IPS-18c (cell line): ENCODE measurements around the gene FHAD1.

Experiments
- H3K4me3 ChIP-seq: 2 replicates; pipeline ENCODE4 v1.7.0; 2013; ENCODE audit warnings: low read depth, mild to moderate bottlenecking, low read length, moderate library complexity; ENCODE audit not compliant: insufficient read depth
- H3K9me3 ChIP-seq: one replicate; pipeline ENCODE4 v1.6.1; 2013; ENCODE audit warnings: mild to moderate bottlenecking, low read length, moderate library complexity; ENCODE audit not compliant: control insufficient read depth, insufficient read depth

Gene FHAD1

DNA sequence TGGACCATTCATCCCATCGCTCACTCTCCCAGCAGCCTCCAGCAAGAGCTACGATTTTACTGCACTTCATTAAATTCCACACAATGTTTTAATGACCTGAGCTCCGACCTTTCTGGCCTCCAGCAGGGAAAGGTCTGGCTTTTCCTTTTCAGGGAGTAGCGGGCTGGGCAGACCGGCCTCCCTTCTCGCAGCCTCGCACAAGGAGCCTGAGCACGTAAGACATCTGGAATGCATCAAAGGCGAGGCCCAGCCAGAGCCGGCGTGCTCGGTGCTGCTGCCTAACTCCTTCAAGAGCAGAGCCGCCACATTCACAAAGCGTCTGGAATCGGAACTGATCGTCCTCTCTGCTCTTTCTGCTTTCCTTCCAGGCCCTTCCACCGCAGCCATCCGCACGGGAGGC lies 32.5 kb upstream of the FHAD1 start:
- Histone ChIP-seq H3K4me3 (no peak overlapping the region), H3K9me3 (peaks cover 2% of the 10 kb centered on the region)

DNA sequence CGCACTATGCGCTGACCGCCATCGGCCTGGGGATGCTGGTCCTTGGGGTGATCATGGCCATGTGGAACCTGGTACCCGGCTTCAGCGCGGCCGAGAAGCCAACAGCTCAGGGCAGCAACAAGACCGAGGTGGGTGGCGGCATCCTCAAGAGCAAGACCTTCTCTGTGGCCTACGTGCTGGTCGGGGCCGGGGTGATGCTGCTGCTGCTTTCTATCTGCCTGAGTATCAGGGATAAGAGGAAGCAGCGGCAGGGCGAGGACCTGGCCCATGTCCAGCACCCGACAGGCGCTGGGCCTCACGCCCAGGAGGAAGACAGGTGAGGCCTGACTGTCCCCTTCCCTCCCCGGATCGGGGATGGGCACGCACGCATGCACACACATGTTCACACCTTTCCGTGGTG lies 31.9 kb upstream of the FHAD1 start:
- peaks cover 2% of the 10 kb centered on the region for H3K9me3 ChIP-seq
- no peak overlapping the region for H3K4me3 ChIP-seq

DNA sequence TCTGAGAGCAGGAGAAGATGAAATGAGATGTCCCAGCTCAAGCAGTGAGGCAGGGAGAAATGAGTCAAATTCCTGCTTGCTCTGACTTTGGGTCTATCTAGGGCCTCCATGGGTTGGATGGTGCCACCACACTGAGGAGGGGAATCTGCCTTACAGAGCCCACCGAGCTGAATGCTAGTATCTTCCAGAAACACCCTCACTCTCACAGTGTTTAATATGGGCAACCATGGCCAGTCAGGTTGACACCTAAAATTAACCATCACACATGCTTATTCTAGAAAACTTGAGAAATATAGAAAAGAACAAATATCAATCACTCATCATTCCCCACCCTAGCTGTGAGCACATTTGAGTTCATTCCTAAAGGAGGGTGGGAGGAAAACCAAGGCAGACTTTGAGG lies 29.4 kb upstream of the FHAD1 start:
- H3K9me3 ChIP-seq, result peaks cover 2% of the 10 kb centered on the region
- H3K4me3 ChIP-seq, result no peak overlapping the region

DNA sequence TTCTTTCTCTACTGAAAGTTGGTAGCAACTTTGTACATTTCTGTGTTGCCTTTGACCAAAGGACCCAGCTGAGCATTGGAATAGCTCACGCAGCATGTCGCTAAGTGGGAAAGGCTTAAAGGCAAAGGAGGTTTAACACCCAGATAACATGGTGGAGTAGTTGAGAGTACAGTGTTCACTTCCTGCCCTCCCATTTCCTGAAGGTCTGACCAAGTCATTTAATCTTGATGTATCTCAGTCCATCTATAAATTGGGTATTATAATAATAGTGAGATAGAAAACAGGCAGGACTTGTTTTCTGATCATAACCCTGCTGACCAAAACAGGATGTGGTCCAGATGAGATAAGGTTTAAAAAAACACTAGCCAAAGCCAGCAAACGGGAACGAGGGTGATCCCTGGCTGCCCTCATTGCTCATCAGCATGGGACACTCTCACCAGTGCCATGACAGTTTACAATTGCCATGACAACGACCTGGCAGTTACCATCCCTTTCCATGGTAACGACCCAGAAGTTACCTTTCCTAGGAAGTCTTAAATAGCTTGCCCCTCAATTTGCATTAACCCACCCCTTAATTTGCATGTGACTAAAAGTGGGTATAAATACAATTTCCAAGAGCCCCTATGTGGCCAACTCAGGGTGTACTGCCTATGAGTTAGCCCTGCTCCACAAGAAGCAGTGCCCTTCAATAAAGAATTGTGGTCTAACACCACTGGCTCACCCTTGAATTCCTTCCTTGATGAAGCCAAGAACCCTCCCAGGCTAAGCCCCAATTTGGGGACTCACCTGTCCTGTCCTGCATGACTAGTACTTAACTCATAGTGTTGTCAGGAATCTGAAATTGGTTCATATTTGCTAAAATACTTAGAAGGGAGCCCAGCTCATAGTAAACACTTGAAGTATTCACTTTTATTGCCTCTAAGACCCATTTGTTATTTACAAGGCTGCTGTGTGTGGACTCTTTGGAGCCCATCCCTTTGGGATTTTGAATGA lies 28.4 kb upstream of the FHAD1 start:
- Histone ChIP-seq H3K9me3 (peaks cover 2% of the 10 kb centered on the region), H3K4me3 (no peak overlapping the region)

DNA sequence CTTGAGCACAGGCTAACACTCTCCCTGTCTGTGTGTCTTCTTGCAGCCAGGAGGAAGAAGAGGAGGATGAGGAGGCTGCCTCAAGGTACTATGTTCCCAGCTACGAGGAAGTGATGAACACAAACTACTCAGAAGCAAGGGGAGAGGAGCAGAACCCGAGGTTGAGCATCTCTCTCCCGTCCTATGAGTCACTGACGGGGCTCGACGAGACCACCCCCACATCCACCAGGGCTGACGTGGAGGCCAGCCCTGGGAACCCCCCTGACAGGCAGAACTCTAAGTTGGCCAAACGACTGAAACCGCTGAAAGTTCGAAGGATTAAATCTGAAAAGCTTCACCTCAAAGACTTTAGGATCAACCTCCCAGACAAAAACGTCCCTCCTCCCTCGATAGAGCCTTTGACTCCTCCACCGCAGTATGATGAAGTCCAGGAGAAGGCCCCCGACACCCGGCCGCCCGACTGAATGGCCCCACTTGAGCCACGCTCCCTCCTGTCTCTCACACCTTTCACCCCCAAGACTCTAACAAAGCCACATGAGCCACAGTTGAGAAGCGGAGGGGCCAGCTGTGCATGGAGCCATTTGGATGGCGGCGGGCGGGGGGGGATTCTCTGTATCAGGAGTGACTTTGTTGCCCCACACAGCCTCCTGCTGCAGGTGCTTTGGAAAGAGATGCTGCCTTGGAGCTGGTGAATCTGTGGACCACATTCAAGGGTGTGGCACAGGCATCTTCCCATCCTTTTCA lies 27.6 kb upstream of the FHAD1 start:
- Histone ChIP-seq H3K9me3 (peaks cover 2% of the 10 kb centered on the region), H3K4me3 (no peak overlapping the region)

DNA sequence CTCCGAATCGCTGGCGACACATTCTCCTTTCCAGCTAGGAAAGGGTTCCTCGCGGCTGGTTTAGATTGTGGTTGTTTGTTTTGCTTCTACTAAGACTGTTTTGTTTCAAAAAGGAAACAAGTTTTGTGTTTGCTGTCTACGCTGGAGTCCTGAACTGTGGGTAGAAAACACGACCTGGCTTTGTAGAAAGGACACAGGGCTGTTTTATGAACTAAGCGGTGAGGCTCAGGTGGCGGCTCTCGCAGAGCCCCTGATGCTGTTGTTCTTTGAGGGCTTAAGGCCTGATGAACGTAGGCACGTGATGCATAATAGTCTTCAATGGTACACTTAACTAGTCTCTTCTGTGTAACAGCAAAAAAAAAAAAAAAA lies 27.0 kb upstream of the FHAD1 start:
- H3K4me3 ChIP-seq, result no peak overlapping the region
- H3K9me3 ChIP-seq, result peaks cover 2% of the 10 kb centered on the region

DNA sequence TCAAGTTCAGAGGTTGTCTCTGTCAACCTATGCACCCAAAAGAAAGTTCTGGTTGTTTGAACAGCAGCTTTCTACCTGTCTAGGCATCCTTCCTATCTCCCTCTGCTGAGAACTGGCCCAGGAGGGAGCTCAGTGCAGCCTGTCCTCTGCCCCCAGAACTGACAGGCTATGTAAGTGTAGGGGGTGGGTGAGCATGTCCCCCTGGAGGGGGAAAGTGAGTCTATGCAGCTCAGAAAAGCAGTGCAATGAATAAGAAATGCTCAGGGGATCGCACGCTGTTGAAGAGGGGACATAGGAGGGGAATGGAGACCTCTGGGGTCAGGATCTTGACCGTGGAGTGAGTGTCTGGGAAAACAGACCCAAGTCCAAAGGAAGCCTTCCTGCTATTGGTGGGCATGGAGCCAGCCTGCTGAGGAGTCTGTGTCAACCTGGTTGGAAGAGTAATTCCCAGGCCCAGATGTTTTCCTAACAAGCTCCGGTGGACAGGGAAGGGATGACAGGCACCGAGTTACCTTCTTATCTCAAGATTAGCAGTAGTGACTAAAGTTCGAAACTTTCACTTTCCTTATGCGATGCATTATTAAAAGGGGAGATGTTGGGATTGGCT lies 26.1 kb upstream of the FHAD1 start:
- peaks cover 2% of the 10 kb centered on the region for H3K9me3 ChIP-seq
- no peak overlapping the region for H3K4me3 ChIP-seq

DNA sequence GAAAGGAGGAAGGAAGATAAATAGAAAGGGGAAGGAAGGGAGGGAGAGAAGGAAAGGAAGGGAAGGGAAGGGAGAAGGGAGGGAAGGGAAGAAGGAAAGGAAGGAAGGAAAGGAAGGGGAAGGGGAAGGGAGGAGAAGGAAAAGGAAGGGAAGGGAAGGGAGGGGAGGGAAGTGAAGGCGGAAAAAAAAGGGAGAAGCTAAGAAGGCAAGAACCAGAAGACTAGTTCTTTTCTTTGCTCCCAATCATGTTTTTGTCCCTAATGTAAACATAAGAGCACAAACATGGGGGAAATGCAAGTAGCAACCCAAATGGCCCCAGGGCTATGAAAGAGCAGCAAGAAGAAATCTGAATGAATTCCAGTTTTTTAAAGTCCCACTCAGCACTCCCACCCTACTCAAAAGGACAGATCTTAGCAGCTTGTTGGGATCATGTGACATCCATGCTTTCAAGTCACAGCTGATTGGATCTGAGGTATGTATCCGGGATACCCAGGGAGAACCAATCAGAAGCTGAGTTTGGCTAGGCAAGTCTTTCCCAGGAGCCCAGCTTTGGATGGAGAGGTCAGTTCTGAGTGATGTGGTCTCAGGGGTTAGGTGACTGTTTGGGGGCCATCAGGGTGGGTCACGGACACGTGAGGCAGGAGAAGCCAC lies 24.2 kb upstream of the FHAD1 start:
- H3K9me3 ChIP-seq, result peaks cover 2% of the 10 kb centered on the region
- H3K4me3 ChIP-seq, result no peak overlapping the region

DNA sequence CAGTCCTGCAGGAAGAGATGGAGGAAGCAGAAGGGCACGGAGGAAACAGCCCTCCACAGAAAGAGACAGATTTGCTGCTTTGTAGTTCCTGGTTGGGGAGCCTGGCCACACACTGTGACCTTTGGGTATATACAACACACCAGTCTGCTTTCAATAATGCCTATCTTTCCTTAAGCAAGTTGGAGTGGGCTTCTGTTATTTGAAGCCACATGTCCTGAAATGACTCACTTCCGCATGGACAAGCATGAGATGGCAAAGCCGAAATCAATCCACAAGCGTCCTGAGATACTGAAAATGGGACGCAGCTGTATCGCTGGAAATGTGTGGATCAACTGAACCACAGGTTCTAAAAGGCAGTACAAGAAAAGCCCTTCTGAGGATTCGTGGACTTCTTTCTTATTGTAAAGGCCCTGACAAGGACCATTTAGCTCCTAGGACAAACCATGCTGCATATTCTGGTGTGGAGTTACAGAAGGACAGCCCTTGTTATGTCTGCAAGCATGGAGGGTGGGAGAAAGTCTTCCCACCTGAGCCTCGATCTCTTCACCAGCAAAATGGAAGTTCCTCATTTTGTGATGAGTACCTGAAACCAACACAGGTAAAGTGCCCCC lies 22.7 kb upstream of the FHAD1 start:
- Histone ChIP-seq H3K4me3 (no peak overlapping the region), H3K9me3 (no peaks in the 10 kb centered on the region)

DNA sequence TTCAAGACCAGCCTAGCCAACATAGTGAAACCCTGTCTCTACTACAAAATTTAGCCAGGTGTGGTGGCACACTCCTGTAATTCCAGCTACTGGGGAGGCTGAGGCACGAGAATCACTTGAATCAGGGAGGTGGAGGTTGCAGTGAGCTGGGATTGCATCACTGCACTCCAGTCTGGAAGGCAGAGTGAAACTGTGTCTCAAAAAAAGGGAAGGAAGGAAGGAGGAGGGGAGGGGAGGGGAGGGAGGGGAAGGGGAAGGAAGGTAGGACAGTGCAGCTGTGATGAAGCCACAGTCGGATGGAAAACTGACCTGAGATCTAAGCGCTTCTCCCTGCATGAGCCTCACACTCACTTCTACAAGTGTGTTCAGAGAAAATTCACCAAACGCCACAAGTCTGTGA lies 22.0 kb upstream of the FHAD1 start:
- Histone ChIP-seq H3K4me3 (no peak overlapping the region), H3K9me3 (no peaks in the 10 kb centered on the region)

DNA sequence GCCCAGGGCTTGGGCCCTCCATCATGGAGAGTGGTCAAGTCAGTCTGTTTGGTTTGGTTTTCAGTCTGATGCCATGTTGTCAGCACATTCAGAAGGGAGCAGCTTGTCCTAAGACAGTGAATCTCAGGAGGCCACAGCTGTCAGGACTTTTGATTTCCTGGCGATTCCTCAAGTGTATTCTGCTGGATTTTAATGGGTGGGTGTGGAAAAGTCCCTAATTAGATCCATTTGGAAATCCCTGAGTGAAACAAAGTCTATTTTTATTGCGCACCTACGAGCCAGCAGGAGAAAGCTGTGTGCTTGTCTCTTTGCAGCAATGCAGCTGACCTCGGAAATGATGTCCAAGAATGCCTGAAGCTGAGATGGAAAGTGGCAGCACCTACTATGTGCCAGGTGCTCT lies 21.6 kb upstream of the FHAD1 start:
- Histone ChIP-seq H3K9me3 (no peaks in the 10 kb centered on the region), H3K4me3 (no peak overlapping the region)

DNA sequence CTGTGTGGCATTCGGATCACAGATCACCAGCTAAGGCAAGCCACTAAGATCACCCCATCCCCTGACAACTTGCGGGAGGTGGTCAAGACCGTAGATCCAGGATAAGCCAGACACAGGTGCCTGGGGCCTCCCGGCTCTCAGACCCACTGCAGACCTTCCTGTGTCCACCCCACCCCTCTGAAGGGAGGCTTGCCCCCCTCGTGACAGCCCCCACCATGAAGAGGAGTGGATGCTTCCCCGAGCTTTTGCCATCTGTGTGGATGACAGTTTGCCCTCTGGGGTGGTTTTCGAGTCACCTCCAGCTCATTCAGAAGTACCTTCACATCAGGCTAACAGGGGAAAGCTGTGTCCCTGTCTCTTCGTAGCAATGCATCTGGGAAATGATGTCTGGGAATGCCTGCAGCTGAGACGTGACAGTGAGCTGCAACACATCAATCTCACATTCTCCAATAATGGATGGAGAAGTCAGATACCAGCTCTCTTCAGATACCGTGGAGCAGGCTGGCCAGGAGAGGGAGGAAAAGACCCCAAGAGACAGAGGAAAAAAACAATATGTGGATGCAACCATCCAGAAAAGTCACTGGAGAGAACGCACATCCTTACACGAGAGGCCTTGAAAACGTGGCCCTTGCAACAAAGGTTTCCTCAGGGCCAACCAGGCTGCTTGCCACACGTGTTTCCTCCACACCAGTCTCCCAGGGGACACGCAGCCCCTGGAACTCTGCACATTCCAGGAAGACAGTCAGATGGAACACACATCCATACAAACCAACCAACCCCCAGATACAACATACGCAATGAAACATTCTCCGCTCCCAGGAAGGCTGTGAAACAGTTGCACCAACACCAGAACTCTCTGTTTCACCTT lies 20.4 kb upstream of the FHAD1 start:
- Histone ChIP-seq H3K4me3 (no peak overlapping the region), H3K9me3 (no peaks in the 10 kb centered on the region)

DNA sequence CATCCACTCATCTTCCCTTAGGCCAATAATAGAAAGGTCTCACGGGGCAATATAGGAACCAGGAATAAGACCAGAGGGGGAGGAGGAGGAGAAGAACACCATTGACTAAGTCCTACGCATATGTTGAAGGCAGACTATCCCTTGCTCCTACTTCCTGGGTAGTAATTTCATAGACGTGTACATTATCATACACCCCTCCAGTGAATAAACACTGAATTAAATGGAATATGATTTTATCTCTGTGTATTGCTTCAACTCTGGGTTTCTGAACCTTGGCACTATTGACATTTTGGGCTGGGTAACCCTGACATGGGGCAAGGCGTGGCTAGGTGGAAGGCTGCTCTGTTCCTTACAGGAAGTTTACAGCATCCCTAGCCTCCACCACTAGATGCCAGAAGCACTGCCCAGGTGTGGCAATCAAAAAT lies 17.3 kb upstream of the FHAD1 start:
- Histone ChIP-seq H3K4me3 (no peak overlapping the region), H3K9me3 (no peaks in the 10 kb centered on the region)

DNA sequence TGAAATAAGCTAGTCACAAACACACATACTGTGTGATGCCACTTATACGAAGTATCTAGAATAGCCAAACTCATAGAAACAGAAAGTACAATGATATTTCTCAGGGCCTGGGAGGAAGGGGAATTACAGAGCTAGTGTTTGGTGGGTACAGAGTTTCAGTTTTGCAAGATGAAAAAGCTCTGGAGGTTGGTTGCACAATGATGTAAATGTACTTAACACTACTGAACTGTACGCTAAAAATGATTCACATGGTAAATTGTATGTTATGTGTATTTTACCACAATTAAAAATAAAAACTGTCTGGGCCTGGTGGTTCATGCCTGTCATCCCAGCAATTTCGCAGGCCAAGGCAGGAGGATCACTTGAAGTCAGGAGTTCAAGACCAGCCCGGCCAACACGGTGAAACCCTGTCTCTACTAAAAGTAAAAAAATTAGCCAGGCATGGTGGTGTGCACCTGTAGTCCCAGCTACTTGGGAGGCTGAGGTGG lies 15.3 kb upstream of the FHAD1 start:
- H3K4me3 ChIP-seq, result no peak overlapping the region
- no peaks in the 10 kb centered on the region for H3K9me3 ChIP-seq

DNA sequence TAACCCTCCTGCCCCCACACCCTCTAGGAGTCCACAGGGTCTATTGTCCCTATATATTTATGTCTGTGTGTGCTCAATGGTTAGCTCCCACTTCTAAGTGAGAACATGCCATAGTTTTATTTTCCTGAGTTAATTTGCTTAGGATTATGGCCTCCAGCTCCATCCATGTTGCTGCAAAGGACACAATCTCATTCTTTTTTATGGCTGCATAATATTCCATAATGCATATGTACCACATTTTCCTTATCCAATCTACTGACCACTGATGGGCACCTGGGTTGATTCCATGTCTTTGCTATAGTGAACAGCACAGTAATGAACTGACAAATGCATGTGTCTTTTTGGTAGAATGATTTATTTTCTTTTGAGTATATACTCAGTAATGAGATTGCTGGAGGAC lies 13.3 kb upstream of the FHAD1 start:
- Histone ChIP-seq H3K4me3 (no peak overlapping the region), H3K9me3 (no peaks in the 10 kb centered on the region)

DNA sequence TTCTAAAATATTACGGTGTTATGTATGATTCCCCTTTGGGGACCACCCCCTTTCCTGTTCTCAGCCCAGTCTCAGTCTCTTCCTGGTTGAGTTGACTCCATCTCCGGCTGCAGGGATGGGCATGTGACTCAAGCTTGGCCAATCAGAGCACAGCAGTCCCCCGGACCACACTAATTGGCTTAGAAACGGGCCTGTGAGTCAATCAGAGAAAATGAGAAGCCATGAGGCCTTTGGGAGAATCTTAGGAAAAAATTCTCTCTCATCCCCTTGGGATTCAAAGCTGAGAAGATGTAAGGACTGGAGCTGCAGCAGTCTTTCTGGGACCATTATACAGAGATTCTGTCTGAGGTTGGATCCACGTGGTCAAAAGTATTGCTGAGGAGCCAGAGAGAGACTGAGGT lies 10.7 kb upstream of the FHAD1 start:
- H3K4me3 ChIP-seq, result no peak overlapping the region
- H3K9me3 ChIP-seq, result no peaks in the 10 kb centered on the region
